ENCODE results near the gene ATP8A2.

The ATP8A2 gene

DNA sequence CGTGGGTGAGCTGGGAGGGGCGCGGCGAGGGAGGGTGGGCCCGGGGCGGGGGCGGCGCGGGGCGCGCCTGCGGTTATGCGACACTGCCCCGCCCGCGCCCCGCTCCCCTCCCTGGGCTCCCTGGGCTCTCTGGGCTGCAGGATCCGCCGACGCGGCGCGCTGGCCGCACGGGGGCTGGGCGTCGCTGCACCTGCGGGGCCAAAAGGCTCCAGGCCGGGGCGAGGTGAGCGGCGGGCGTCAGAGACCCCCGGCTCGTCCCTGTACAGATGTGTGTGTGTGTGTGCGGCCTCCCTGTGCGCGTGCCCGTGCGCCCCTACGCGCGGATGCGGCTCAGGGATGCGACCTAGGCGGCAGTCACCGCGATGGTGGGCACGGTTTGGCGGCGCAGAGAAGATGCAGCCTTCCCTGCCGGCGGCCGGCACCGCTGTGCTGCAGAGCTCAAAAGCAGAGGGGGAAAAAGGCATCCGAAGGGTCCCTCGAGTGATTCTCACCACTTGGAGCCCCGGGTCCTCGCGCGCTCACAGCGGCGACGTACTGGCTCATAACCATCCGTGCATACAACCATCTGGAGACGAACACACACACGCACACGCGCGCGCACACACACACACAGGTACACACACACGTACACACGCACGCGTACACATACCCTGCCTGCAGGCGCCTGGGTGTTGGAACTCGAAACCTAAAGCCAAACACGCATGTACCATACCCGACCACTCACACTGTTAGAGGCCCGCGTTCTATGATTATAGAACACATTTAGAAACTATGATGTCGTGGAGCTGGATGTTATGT, 709 bp downstream of the ATP8A2 start:
- Mint-ChIP-seq H3K27me3 (peaks cover 68% of the 10 kb centered on the region), H3K4me3 (peak overlapping the region; percentile 53), H3K4me1 (ENCODE audit: low read depth) (peaks cover 8% of the 10 kb centered on the region)

GRCh38 chr13:25375727-25376358, 4.1 kb downstream of the ATP8A2 start:
- Mint-ChIP-seq H3K27ac (no peak overlapping the region), H3K27me3 (peaks cover 47% of the 10 kb centered on the region), H3K9me3 (no peaks in the 10 kb centered on the region), H3K4me1 (ENCODE audit: low read depth) (peaks cover 8% of the 10 kb centered on the region), H3K36me3 (ENCODE audit: low read depth) (no peaks in the 10 kb centered on the region), H3K4me3 (no peak overlapping the region)
- DNase-seq, result no peak

More for the DNA sequence above, 709 bp downstream of the ATP8A2 start:
- no peaks in the 10 kb centered on the region for H3K9me3 Mint-ChIP-seq
- no peak overlapping the region for H3K27ac Mint-ChIP-seq
- no peak for DNase-seq
- no peaks in the 10 kb centered on the region for H3K36me3 Mint-ChIP-seq (ENCODE audit: low read depth)

- H3K36me3 Mint-ChIP-seq (ENCODE audit: low read depth), result no peaks in the 10 kb centered on the region
- no peak for DNase-seq
- peaks cover 3% of the 10 kb centered on the region for H3K4me1 Mint-ChIP-seq (ENCODE audit: low read depth)
- no peaks in the 10 kb centered on the region for H3K9me3 Mint-ChIP-seq
- H3K4me3 Mint-ChIP-seq, result no peak overlapping the region
- H3K27me3 Mint-ChIP-seq, result peaks cover 44% of the 10 kb centered on the region
- no peak overlapping the region for H3K27ac Mint-ChIP-seq
These were observed 5.6 kb downstream of the ATP8A2 start for GRCh38 chr13:25377244-25377962.

- Mint-ChIP-seq H3K36me3 (ENCODE audit: low read depth) (no peaks in the 10 kb centered on the region), H3K4me1 (ENCODE audit: low read depth) (no peaks in the 10 kb centered on the region), H3K27me3 (peaks cover 39% of the 10 kb centered on the region), H3K4me3 (no peak overlapping the region), H3K27ac (no peak overlapping the region), H3K9me3 (no peaks in the 10 kb centered on the region)
- DNase-seq, result no peak
These were observed 6.8 kb downstream of the ATP8A2 start for GRCh38 chr13:25378528-25378927.

DNA sequence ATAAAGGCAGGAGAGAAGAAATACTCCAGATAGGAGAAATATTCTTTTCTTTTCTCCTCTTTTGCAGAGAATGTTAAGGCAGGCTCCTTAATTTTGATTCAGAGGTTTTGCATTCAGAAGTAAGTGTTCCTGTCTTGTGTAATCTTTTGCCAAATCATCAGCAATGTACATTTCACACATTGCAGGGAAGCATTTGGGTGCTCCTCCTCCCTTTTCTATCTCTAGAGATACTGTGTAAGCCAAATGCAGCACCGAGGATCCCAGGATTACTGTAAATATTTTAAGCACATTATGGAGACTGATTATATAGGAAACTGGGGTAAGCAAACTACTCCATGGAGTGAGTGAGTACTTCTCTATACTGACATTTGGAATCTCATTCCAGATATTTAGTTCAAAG, 7.2 kb downstream of the ATP8A2 start:
- no peak for DNase-seq
- H3K9me3 Mint-ChIP-seq, result no peaks in the 10 kb centered on the region
- no peaks in the 10 kb centered on the region for H3K36me3 Mint-ChIP-seq (ENCODE audit: low read depth)
- H3K4me3 Mint-ChIP-seq, result no peak overlapping the region
- no peaks in the 10 kb centered on the region for H3K4me1 Mint-ChIP-seq (ENCODE audit: low read depth)
- no peak overlapping the region for H3K27ac Mint-ChIP-seq
- H3K27me3 Mint-ChIP-seq, result peaks cover 35% of the 10 kb centered on the region

DNA sequence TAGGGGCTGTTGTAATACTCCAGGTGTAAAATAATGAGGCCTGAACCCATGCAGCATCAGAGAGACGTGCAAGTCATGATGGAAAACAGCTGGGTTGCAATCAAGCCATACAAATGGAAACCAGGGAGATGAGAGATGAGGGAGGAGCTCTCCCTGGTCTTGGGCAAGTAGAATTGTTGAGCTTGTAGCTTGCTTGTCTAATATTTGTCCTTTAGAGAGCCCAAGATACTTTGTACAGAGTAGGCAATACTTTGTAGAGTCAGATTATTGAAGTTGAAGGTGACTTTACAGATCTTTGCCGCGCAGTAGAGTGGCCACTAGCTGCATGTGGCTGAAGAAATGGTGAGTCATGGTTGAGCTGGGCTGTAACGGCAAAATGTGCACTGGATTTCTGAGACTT, 8.3 kb downstream of the ATP8A2 start:
- H3K4me1 Mint-ChIP-seq (ENCODE audit: low read depth), result no peaks in the 10 kb centered on the region
- DNase-seq, result no peak
- H3K9me3 Mint-ChIP-seq, result no peaks in the 10 kb centered on the region
- no peak overlapping the region for H3K27ac Mint-ChIP-seq
- no peak overlapping the region for H3K4me3 Mint-ChIP-seq
- no peaks in the 10 kb centered on the region for H3K36me3 Mint-ChIP-seq (ENCODE audit: low read depth)
- H3K27me3 Mint-ChIP-seq, result peaks cover 26% of the 10 kb centered on the region

- no peak overlapping the region for H3K27ac Mint-ChIP-seq
- peaks cover 21% of the 10 kb centered on the region for H3K27me3 Mint-ChIP-seq
- DNase-seq, result no peak
- no peak overlapping the region for H3K4me3 Mint-ChIP-seq
- H3K36me3 Mint-ChIP-seq (ENCODE audit: low read depth), result no peaks in the 10 kb centered on the region
- no peaks in the 10 kb centered on the region for H3K9me3 Mint-ChIP-seq
- H3K4me1 Mint-ChIP-seq (ENCODE audit: low read depth), result no peaks in the 10 kb centered on the region
These were observed 9.1 kb downstream of the ATP8A2 start for GRCh38 chr13:25380741-25381324.

GRCh38 chr13:25384758-25385410, 13.1 kb downstream of the ATP8A2 start:
- Mint-ChIP-seq H3K27me3 (peaks cover 39% of the 10 kb centered on the region), H3K27ac (no peak overlapping the region), H3K36me3 (ENCODE audit: low read depth) (no peaks in the 10 kb centered on the region), H3K9me3 (no peaks in the 10 kb centered on the region), H3K4me1 (ENCODE audit: low read depth) (no peaks in the 10 kb centered on the region), H3K4me3 (no peak overlapping the region)
- DNase-seq, result no peak

GRCh38 chr13:25391932-25392331, 20.2 kb downstream of the ATP8A2 start:
- Mint-ChIP-seq H3K9me3 (no peaks in the 10 kb centered on the region), H3K4me3 (no peak overlapping the region), H3K36me3 (ENCODE audit: low read depth) (no peaks in the 10 kb centered on the region), H3K27me3 (peaks cover 26% of the 10 kb centered on the region), H3K4me1 (ENCODE audit: low read depth) (no peaks in the 10 kb centered on the region), H3K27ac (no peak overlapping the region)
- no peak for DNase-seq

DNA sequence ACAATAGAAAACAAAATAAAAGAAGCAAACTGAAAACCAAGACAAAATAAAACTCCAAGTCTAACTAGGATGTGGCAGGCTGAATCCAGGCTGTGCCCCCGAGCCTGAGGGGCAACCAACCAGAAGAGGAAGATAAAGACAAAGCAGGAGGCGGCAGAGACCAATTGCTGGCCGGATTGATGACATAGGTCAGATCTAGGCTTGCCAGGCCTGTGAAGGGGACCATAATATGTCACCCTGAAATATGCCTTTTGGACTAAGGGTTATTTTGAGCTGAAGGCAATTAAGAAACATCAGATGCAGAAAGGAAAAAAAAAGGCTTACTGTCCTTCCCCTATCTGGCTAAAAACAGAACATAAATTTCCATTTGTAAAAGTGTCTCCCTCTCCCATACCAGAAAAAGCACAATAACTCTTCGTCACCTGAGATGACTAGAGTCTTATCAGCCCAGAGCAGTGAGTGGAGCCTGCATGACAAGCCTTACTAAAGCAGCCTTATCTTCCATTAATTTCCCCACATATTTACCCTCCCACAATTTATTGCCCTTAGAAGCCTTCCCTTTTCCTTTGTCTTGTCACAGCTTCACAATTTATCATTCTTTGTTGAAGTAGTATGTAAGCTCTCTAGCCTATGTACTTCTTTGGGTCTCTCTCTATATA, 22.8 kb downstream of the ATP8A2 start:
- Mint-ChIP-seq H3K27me3 (peaks cover 22% of the 10 kb centered on the region), H3K27ac (no peak overlapping the region), H3K9me3 (no peaks in the 10 kb centered on the region), H3K36me3 (ENCODE audit: low read depth) (no peaks in the 10 kb centered on the region), H3K4me3 (no peak overlapping the region), H3K4me1 (ENCODE audit: low read depth) (no peaks in the 10 kb centered on the region)
- no peak for DNase-seq

DNA sequence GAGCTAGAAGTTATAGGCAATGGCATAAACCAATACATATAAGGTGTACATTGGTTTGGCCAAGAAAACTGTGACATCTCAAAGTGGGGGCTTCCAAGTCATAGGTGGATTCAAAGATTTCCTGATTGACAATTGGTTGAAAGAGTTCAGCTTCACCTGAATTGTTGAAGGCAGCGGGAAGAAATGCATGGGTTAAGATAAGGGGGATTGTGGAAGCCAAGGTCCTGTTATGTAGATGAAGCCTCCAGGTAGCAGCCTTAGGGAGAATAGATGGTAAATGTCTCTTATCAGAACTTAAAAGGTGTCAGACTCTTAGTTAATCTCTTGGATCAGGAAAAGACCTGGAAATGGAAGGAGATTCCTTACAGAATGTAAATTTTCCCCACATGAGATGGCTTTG, 26.0 kb downstream of the ATP8A2 start:
- Mint-ChIP-seq H3K27me3 (peaks cover 22% of the 10 kb centered on the region), H3K4me3 (no peak overlapping the region)
- DNase-seq, result no peak

GRCh38 chr13:25400925-25401324, 29.2 kb downstream of the ATP8A2 start:
- Mint-ChIP-seq H3K27me3 (peaks cover 40% of the 10 kb centered on the region), H3K4me1 (ENCODE audit: low read depth) (no peaks in the 10 kb centered on the region), H3K27ac (no peak overlapping the region), H3K36me3 (ENCODE audit: low read depth) (no peaks in the 10 kb centered on the region), H3K9me3 (no peaks in the 10 kb centered on the region), H3K4me3 (no peak overlapping the region)
- DNase-seq, result no peak

More for the DNA sequence above, 26.0 kb downstream of the ATP8A2 start:
- Mint-ChIP-seq H3K27ac (no peak overlapping the region), H3K9me3 (no peaks in the 10 kb centered on the region), H3K36me3 (ENCODE audit: low read depth) (no peaks in the 10 kb centered on the region), H3K4me1 (ENCODE audit: low read depth) (no peaks in the 10 kb centered on the region)

GRCh38 chr13:25401958-25402357, 30.2 kb downstream of the ATP8A2 start:
- Mint-ChIP-seq H3K9me3 (no peaks in the 10 kb centered on the region), H3K36me3 (ENCODE audit: low read depth) (no peaks in the 10 kb centered on the region), H3K4me3 (no peak overlapping the region), H3K4me1 (ENCODE audit: low read depth) (no peaks in the 10 kb centered on the region), H3K27me3 (peaks cover 37% of the 10 kb centered on the region), H3K27ac (no peak overlapping the region)
- no peak for DNase-seq

- H3K4me1 Mint-ChIP-seq (ENCODE audit: low read depth), result no peaks in the 10 kb centered on the region
- H3K27me3 Mint-ChIP-seq, result peaks cover 24% of the 10 kb centered on the region
- no peak for DNase-seq
- no peaks in the 10 kb centered on the region for H3K9me3 Mint-ChIP-seq
- H3K4me3 Mint-ChIP-seq, result no peak overlapping the region
- no peak overlapping the region for H3K27ac Mint-ChIP-seq
- no peaks in the 10 kb centered on the region for H3K36me3 Mint-ChIP-seq (ENCODE audit: low read depth)
These were observed 34.6 kb downstream of the ATP8A2 start for GRCh38 chr13:25406377-25406776.

Measured in activated T-cell treated with anti-CD3 and anti-CD28 coated beads, Interleukin-2, amount 50 U/mL, for 24 hours (primary cell).